ENCODE results near the gene CDC37.
"Not testable (repeated sequence)": the region's sequence is repeated elsewhere in the genome, so short reads cannot be mapped to it uniquely, and the experiment has no call there.

CDC37 gene

GRCh38 chr19:10398819-10399218, 4.5 kb downstream of the CDC37 start:
- in situ Hi-C loops (cut with MboI; ENCODE audit: low sequenced_read_pairs) = no loop called here

DNA sequence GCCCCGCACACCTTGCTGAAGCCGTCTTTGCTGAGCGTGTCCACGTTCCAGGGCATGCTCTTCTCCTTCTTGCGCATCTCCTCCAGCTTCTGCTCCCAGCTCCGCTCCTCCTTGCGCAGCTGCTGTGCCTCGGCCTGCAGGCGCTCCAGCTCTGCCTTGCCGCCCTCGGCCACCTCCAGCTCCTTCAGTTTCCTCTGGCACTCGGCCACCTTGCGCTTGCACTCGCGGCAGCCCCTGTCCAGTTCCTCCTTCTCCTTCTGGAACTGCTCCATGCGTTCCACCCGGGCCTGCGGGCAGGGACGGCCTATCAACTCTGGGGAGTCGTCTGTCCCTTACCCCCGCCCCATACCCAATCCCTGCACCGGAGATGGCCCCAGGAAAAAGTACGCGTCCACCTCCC, 7.4 kb downstream of the CDC37 start:
- in situ Hi-C loops (cut with MboI; ENCODE audit: low sequenced_read_pairs) = no loop called here

- in situ Hi-C loops (cut with MboI; ENCODE audit: low sequenced_read_pairs) = no loop called here
These were observed 7.9 kb downstream of the CDC37 start for GRCh38 chr19:10395436-10395835.

- in situ Hi-C loops (cut with MboI; ENCODE audit: low sequenced_read_pairs) = no loop called here
These were observed 8.3 kb downstream of the CDC37 start for GRCh38 chr19:10395003-10395402.

DNA sequence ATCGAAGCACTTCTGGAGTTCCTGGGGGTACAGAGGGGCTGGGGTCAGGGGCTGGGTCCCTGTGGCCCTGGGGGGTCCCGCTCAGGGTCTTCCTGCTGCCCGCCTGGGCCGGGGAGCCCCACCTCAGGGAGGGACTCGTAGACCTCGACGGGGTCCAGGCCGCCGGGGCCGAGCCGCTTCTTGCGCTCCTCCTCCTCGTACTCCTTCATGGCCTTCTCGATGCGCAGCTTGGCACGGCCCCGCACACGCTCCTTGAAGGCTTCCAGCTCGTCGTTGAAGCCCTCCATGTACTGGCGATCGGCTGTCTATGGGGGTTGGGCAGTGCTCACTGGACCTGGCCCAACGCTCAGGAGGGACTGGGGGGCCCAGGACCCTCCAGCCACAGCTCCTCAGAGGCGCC, 10.2 kb downstream of the CDC37 start:
- in situ Hi-C loops (cut with MboI; ENCODE audit: low sequenced_read_pairs) = no loop called here

- in situ Hi-C loops (cut with MboI; ENCODE audit: low sequenced_read_pairs) = no loop called here
These were observed 11.2 kb downstream of the CDC37 start for GRCh38 chr19:10392120-10392519.

DNA sequence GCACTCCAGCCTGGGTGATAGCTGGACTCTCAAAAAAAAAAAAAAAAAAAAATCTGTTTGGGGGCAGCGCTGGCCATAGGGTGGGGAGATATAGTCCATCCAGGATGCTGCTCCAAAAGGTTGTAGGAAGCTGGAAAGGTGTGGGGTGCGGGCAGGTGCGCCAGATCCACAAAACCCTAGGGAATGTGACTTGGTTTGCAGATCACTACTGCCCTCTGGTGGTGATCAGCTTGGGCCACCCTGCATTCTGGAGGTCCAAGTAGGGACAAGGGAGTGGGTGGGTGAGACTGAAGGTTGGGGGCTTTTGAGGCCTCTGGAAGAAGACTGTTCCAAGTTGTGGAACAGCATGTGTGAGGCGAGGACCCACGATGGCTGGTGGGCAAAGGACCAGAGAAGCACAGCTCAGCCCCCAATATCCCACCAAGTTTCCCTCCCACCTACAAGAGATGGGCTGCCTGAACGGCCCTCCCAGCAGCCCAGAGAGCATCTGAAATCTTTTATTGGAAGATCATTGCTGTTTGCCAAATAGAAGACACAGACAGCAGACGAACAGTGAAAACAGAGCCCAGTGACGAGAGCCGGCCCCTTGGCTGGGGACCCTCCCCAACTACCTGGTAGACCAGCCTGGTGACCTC, 12.6 kb downstream of the CDC37 start:
- in situ Hi-C loops (cut with MboI; ENCODE audit: low sequenced_read_pairs) = no loop called here

- in situ Hi-C loops (cut with MboI; ENCODE audit: low sequenced_read_pairs) = loop anchor here (5.0 kb wide), 1 partner anchor 128 kb away; no protein-coding TSS in a partner anchor
These were observed 13.5 kb downstream of the CDC37 start for GRCh38 chr19:10389863-10390262.

DNA sequence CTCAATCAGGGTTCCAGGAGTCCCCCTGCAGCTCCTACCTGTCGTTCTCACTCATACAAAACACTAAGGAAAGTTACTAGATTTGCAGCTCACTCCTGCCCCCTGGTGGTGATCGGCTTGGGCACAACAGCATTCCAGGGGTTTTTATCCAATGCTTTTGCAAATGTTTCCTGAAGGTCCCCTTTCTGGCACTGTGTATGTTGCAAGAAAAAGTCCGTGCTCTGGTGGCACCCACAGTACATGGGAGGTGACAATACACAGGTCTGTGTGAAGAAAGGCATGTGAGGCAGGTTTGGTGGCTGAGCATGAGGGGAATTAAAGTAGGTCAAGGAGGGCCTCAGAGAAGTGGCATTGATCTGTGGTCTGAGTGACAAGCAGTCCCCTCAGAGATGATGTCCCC, 14.4 kb downstream of the CDC37 start:
- in situ Hi-C loops (cut with MboI; ENCODE audit: low sequenced_read_pairs) = loop anchor here (5.0 kb wide), 1 partner anchor 127 kb away; no protein-coding TSS in a partner anchor

DNA sequence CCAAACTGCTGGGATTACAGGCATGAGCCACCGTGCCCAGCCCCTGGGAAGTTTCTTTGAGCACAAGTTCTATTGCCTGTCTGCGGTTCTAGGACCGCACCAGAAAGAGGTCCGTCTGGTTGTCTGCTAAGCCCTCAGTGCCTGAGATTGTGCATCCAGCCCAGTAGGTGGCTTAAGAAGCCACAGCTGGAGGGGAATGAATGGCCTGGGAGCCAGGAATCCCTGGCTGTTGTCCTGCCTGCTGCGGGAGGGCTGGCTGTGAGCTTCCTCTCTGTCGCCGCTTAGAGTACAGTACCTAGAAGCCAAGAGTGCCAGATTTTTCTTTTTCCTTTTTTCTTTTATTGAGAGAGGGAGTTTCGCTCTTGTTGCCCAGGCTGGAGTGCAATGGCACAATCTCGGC, 18.8 kb downstream of the CDC37 start:
- in situ Hi-C loops (cut with MboI; ENCODE audit: low sequenced_read_pairs) = no loop called here

GRCh38 chr19:10383223-10383499, 20.2 kb downstream of the CDC37 start:
- in situ Hi-C loops (cut with MboI; ENCODE audit: low sequenced_read_pairs) = not testable (repeated sequence)

DNA sequence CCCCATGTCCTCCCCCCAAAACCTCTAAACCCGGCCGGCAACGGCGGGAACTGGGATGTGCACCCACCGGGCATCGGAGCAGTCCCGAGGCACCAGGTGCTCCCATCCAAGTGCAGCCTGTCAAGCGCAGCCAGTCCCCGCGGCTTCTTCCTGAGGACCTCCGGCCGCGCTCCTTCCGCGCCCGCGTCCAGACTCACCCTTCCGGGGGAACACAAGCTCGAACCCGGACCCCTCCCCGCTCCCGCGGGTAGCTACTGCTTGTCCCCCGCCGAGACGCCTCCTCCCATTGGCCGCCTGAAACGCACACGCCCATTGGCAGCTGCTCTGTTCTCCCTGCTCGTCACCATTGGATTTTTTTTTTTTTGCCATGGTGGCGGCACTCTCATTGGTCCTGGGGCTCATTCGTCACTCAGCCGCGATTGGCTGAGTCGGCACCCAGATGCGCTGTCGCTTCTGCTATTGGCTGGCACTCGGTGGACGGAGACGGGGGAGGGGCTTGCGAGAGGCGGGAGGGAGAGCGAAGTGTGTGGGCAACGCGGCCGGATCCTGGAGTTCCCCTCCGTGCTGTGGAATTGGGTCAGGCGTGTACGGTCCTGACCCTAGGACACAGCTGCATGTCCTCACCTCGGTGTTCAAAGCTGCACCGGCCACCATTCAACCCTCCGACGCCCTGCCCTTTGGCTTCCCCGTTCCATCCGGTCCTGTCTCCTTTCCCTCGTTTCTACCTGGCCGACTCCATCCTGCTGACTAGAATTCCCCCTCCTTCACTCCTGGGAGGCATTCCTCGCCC, 22.8 kb downstream of the CDC37 start, which contains the start of gene TYK2:
TYK2 (minus strand) TSS at position 260 of the 790 bp plus-strand sequence. CDS start 2,166 bp downstream, outside the sequence.
- in situ Hi-C loops (cut with MboI; ENCODE audit: low sequenced_read_pairs) = no loop called here

DNA sequence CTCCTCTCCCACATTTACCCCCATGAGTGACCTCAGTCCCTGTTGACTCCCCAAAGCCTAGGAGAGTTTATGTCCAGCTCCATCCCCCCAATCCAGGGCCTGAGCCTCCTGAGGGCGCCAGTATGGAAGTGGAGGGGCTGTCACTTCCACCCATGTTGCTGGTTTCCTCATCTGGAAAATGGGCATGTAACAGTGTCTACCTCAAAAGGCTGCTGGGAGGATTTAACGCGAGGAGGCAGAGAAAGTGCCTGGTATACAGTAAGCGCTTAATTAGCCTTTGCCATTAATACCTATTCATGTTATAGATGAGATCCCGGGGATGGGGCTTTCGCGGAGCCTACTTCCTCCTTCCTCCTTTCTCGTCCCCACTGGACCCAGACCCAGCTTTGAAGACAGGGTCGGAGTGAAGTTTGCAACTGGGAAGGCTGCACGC, 23.4 kb downstream of the CDC37 start:
- in situ Hi-C loops (cut with MboI; ENCODE audit: low sequenced_read_pairs) = no loop called here

DNA sequence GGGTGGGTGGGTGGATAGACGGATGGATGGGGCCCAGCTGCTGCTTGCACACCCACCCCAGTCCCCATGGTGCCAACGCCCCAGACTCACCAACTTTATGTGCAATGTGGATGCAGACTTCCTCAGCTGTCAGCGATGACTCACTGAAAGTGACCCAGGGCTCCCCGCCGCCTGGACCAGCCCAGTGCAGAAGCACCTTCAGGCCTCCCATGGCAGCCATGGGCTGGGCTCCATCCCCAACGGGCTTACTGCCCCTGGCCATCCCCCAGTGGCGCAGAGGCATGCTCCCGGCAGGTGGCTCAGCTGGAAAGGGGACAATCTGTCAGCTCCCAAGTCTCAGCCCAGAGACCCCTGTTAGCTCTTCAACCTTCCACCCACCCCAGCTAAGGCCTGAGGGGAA, 25.2 kb downstream of the CDC37 start:
- in situ Hi-C loops (cut with MboI; ENCODE audit: low sequenced_read_pairs) = no loop called here

- in situ Hi-C loops (cut with MboI; ENCODE audit: low sequenced_read_pairs) = not testable (repeated sequence)
These were observed 26.2 kb downstream of the CDC37 start for GRCh38 chr19:10377140-10377640.

- in situ Hi-C loops (cut with MboI; ENCODE audit: low sequenced_read_pairs) = no loop called here
These were observed 28.4 kb downstream of the CDC37 start for GRCh38 chr19:10374931-10375330.

DNA sequence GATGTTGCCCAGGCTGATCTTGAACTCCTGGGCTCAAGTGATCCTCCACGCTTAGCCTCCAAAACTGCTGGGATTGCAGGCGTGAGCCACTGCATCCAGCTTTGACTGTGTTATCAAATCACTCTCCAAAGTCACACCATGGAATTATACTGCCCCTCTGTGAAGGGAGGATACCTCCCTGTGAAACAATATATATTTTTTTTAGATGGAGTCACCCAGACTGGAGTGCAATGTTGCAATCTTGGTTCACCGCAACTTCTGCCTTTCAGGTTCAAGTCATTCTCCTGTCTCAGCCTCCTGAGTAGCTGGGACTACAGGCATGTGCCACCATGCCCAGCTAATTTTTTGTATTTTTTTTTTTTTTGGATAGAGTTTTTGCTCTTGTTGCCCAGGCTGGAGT, 30.7 kb downstream of the CDC37 start:
- in situ Hi-C loops (cut with MboI; ENCODE audit: low sequenced_read_pairs) = no loop called here

DNA sequence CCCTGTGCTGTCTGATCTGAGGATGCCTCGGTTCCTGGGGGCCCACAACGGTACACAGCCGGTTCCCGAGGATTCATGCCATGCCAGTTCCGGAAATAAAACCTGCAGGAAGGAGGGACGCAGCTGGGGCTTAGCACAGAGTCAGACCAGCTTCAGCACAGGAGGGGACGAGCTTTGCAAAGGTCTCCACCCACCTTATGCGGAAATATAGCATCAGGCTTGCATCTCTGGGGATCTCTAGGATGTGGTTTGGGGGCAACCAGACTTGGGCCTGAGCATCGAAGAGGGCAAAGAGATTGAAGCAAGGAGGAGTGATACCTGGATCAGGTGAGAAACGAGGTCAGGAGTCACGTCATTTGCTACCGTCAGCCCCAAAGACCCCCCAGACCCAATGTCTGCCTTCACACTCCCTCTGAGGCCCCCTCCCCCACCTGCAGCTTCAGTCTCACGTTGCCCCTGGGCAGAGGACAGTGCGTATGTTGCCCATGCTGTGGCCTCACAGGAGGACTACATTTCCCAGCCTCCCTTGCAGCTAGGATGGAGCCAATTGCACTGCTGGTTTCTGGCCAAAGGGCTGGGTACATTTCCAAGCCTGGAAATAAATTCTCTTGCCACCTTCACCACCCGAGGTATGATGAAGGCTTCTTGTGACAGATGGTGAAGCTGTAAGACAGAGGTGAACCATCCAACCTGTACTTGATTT, 35.1 kb downstream of the CDC37 start:
- in situ Hi-C loops (cut with MboI; ENCODE audit: low sequenced_read_pairs) = no loop called here

- in situ Hi-C loops (cut with MboI; ENCODE audit: low sequenced_read_pairs) = not testable (repeated sequence)
These were observed 36.3 kb downstream of the CDC37 start for GRCh38 chr19:10366950-10367512.

DNA sequence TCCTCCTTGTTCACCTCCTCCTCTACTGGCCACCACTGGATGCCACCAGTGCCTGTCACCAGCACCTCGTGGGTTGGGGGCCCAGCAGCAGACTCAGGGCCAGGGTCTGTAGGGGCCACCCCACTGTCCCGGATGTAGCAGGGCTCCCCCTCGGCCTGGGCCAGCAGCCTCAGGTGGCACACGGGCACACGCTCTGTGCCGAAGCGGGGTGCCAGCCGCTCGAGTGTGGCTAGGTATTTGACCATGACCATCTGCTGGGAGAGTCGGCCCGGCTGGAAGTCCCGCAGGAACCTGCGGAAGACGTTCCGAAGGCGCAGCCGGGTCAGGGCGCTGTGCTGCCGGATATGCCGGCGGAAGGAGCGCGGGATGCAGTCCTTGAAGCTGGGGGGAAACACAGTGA, 37.8 kb downstream of the CDC37 start:
- in situ Hi-C loops (cut with MboI; ENCODE audit: low sequenced_read_pairs) = no loop called here

GRCh38 chr19:10364644-10365043, 38.7 kb downstream of the CDC37 start:
- in situ Hi-C loops (cut with MboI; ENCODE audit: low sequenced_read_pairs) = no loop called here

Measured in HL-60/S4 treated with phorbol 12-myristate 13-acetate at 8.2 ng/mL for 4 days and 3 days (cell line).